GM23338 (cell line): ENCODE results near the gene RAB34. TPM values are rescaled to one million over a fixed set of nuclear protein-coding genes. Genes with fewer than 3 reads are reported as not detected.

ENCODE experiments used
- ATAC-seq: fragments of 200-7000 bp; cut with Tn5 transposase; 3 replicates; pipeline ENCODE4 v1.9.1; 2020
- DNase-seq: peaks from one replicate; pipeline ENCODE4 v3.0.0-alpha.2; 2015; ENCODE audit warnings: low spot score
- H2AFZ ChIP-seq: fragments of 200-600 bp; sonication (generic); 2 replicates; pipeline ENCODE4 v1.8.0; 2016; ENCODE audit warnings: antibody characterized with exemption, mild to moderate bottlenecking, moderate library complexity
- H3F3A ChIP-seq: fragments of 200-600 bp; sonication (generic); replicated peaks from 2 replicates; pipeline ENCODE4 v1.8.0; 2017; ENCODE audit warnings: antibody characterized with exemption, mixed run types, low read depth
- H3K27ac ChIP-seq: fragments of 200-600 bp; sonication (generic); 2 replicates; pipeline ENCODE4 v1.6.1; 2016; ENCODE audit warnings: low read depth
- H3K27me3 ChIP-seq: fragments of 200-600 bp; sonication (generic); 2 replicates; pipeline ENCODE4 v1.8.0; 2016; ENCODE audit warnings: mild to moderate bottlenecking, mixed run types, moderate library complexity; ENCODE audit not compliant: insufficient read depth
- H3K36me3 ChIP-seq: fragments of 200-600 bp; sonication (generic); 2 replicates; pipeline ENCODE4 v1.8.0; 2016; ENCODE audit warnings: mild to moderate bottlenecking; ENCODE audit not compliant: insufficient read depth
- H3K4me1 ChIP-seq: fragments of 200-600 bp; sonication (generic); 2 replicates; pipeline ENCODE4 v1.8.0; 2016; ENCODE audit warnings: mild to moderate bottlenecking, moderate library complexity; ENCODE audit not compliant: insufficient read depth
- H3K4me2 ChIP-seq: fragments of 200-600 bp; sonication (generic); 2 replicates; pipeline ENCODE4 v1.7.1; 2017; ENCODE audit warnings: mixed run types
- H3K4me3 ChIP-seq: fragments of 200-600 bp; sonication (generic); 2 replicates; pipeline ENCODE4 v1.6.1; 2016; ENCODE audit warnings: mixed run types
- H3K79me2 ChIP-seq: fragments of 200-600 bp; sonication (generic); replicated peaks from 2 replicates; pipeline ENCODE4 v1.8.0; 2017; ENCODE audit warnings: mild to moderate bottlenecking; ENCODE audit not compliant: insufficient read depth
- H3K9me2 ChIP-seq: fragments of 200-600 bp; sonication (generic); 2 replicates; pipeline ENCODE4 v1.8.0; 2017; ENCODE audit not compliant: insufficient read depth
- H4K20me1 ChIP-seq: fragments of 200-600 bp; sonication (generic); replicated peaks from 2 replicates; pipeline ENCODE4 v1.8.0; 2017; ENCODE audit warnings: mild to moderate bottlenecking; ENCODE audit not compliant: insufficient read depth
- H3K27ac Mint-ChIP-seq: 2 replicates; pipeline ENCODE4 v1.8.0; 2020; ENCODE audit warnings: inconsistent platforms, mild to moderate bottlenecking, moderate library complexity, mixed read lengths
- H3K27me3 Mint-ChIP-seq: 3 replicates; pipeline ENCODE4 v1.8.0; 2022; ENCODE audit warnings: low read depth, mild to moderate bottlenecking, moderate library complexity, mixed read lengths, inconsistent platforms; ENCODE audit not compliant: insufficient read depth, poor library complexity
- H3K36me3 Mint-ChIP-seq: 3 replicates; pipeline ENCODE4 v1.8.0; 2021; ENCODE audit warnings: low read depth, mild to moderate bottlenecking, inconsistent platforms, moderate library complexity, mixed read lengths
- H3K4me1 Mint-ChIP-seq: 3 replicates; pipeline ENCODE4 v1.8.0; 2020; ENCODE audit warnings: mild to moderate bottlenecking, inconsistent platforms, mixed read lengths
- H3K4me3 Mint-ChIP-seq: 3 replicates; pipeline ENCODE4 v1.8.0; 2021; ENCODE audit warnings: moderate library complexity, mild to moderate bottlenecking, inconsistent platforms, mixed read lengths
- H3K9me3 Mint-ChIP-seq: 3 replicates; pipeline ENCODE4 v1.8.0; 2020; ENCODE audit warnings: moderate library complexity, mild to moderate bottlenecking, inconsistent platforms, mixed read lengths
- CTCF ChIP-seq, 2 experiments: fragments of 200-600 bp in 1 of 2; sonication (generic) in 1 of 2; conservative IDR thresholded peaks; 2 replicates each; pipeline versions ENCODE4 v1.5.1 to v1.6.1; 2016 to 2017; ENCODE audit warnings: antibody characterized with exemption in 2 of 2, low read depth in 2 of 2, mild to moderate bottlenecking in 2 of 2, moderate library complexity in 1 of 2
- EZH2 ChIP-seq: fragments of 200-600 bp; sonication (generic); IDR thresholded peaks from one replicate; pipeline ENCODE4 v1.8.0; 2017; ENCODE audit warnings: antibody characterized with exemption, mild to moderate bottlenecking, low read depth; ENCODE audit not compliant: unreplicated experiment
- EZH2phosphoT487 ChIP-seq: fragments of 200-600 bp; sonication (generic); IDR thresholded peaks from one replicate; pipeline ENCODE4 v1.8.1; 2018; ENCODE audit warnings: antibody characterized with exemption; ENCODE audit not compliant: unreplicated experiment
- JUNB ChIP-seq: IDR thresholded peaks from one replicate; pipeline ENCODE4 v1.6.1; 2016; ENCODE audit warnings: antibody characterized with exemption; ENCODE audit not compliant: unreplicated experiment
- POLR2AphosphoS5 ChIP-seq: IDR thresholded peaks from 2 replicates; pipeline ENCODE4 v1.6.1; 2016; ENCODE audit warnings: antibody characterized with exemption, low read depth
- REST ChIP-seq: IDR thresholded peaks from one replicate; pipeline ENCODE4 v1.6.1; 2018; ENCODE audit warnings: antibody characterized with exemption; ENCODE audit not compliant: unreplicated experiment
- STAT1 ChIP-seq: IDR thresholded peaks from one replicate; pipeline ENCODE4 v1.6.1; 2016; ENCODE audit warnings: antibody characterized with exemption; ENCODE audit not compliant: unreplicated experiment
- ZNF114 ChIP-seq: fragments of 250-450 bp; sonication (Bioruptor Pico); IDR thresholded peaks from 2 replicates; pipeline ENCODE4 v1.5.0; 2020; ENCODE audit warnings: mild to moderate bottlenecking, moderate library complexity
- ZNF462 ChIP-seq: fragments of 250-450 bp; sonication (Bioruptor Pico); IDR thresholded peaks from 2 replicates; pipeline ENCODE4 v1.5.0; 2020; ENCODE audit warnings: mild to moderate bottlenecking, moderate library complexity
- polyA plus RNA-seq: library from polyadenylated mRNA; unstranded; fragments of >200 nt; fragmentation: Nextera tagmentation; extraction: Ambion mirVana; gene quantifications from 2 replicates; pipeline ENCODE4 v1.2.1, GENCODE V29; 2016
- total RNA-seq: library from RNA; depleted of rRNA; stranded (reverse); fragments of >200 nt; shearing (Covaris generic); gene quantifications from 2 replicates; pipeline ENCODE4 v1.2.3, GENCODE V29; 2014

RAB34 gene
- total and polyA plus RNA-seq, 2 experiments from 2014 or later = 184 to 394 TPM

DNA sequence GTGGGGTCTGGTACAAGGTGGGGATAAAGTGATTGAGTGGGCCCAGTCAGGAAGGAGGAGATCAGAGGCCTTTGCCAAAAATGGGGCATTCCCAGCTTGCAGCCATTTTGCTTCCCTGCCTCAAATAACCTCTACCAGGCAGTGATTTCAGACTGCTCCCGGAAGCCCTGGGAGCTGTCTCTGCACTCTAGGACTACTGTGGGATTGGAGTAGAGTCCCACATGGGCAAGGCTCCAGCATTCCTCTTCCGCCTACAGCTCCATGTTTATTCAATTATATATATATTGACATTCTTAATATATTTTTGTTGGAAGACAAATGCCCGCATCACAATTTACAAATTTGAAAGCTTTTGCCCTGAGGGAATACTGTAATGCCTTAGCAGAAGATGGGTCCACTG is 42.2 kb downstream of the RAB34 start:
- no peak for TF ChIP-seq JUNB
- TF ChIP-seq CTCF (conservative IDR thresholded peaks at IDR 0.05; ENCODE audit: low read depth in 2 of 2) = no peak
- TF ChIP-seq POLR2AphosphoS5 = no peak
- no peak for TF ChIP-seq ZNF114
- no peak for TF ChIP-seq REST
- no peak for TF ChIP-seq EZH2
- no peak for TF ChIP-seq EZH2phosphoT487
- TF ChIP-seq ZNF462 (CRISPR knock-in tag) = no peak
- TF ChIP-seq STAT1 = no peak
- H3K27me3 ChIP-seq = no peaks in the 10 kb centered on the region
- H3K9me3 Mint-ChIP-seq = no peaks in the 10 kb centered on the region

More for the DNA sequence above, 42.2 kb downstream of the RAB34 start:
- Mint-ChIP-seq H3K4me3 (no peak overlapping the region), H3K36me3 (peaks cover 90% of the 10 kb centered on the region), H3K27ac (no peak overlapping the region), H3K27me3 (peaks cover 3% of the 10 kb centered on the region), H3K4me1 (no peaks in the 10 kb centered on the region)
- Histone ChIP-seq H3K79me2 (peaks cover 6% of the 10 kb centered on the region), H3K27ac (no peak overlapping the region), H3F3A (0 out of 2 replicates have a peak, but pooled peaks cover 5% of the 10 kb centered on the region), H4K20me1 (peaks cover 8% of the 10 kb centered on the region), H3K4me2 (no peak overlapping the region), H3K4me3 (no peak overlapping the region), H3K4me1 (no peaks in the 10 kb centered on the region), H2AFZ (no peak overlapping the region), H3K9me2 (no peaks in the 10 kb centered on the region), H3K36me3 (peaks cover 75% of the 10 kb centered on the region)
- DNase-seq (no peak), ATAC-seq (no peak)
